Adipocyte (in vitro differentiated cells): ENCODE data around the gene PDE3A.
A peak's percentile ranks its signal among the peaks of the same experiment; 100 is the strongest.

Experiments
- DNase-seq: peaks from one replicate; pipeline ENCODE4 v3.0.0-alpha.2; 2015; ENCODE audit warnings: low read depth
- H3K27me3 ChIP-seq: replicated peaks from 2 replicates; pipeline ENCODE4 v1.7.0; 2013; ENCODE audit warnings: mild to moderate bottlenecking, low read length, moderate library complexity; ENCODE audit not compliant: control insufficient read depth, insufficient read depth
- H3K36me3 ChIP-seq: 2 replicates; pipeline ENCODE4 v1.7.0; 2013; ENCODE audit warnings: low read length, mild to moderate bottlenecking, moderate library complexity; ENCODE audit not compliant: control insufficient read depth, insufficient read depth, severe bottlenecking
- H3K4me1 ChIP-seq: 2 replicates; pipeline ENCODE4 v1.7.0; 2013; ENCODE audit warnings: mild to moderate bottlenecking, low read length, moderate library complexity; ENCODE audit not compliant: control insufficient read depth, insufficient read depth
- H3K4me3 ChIP-seq: 2 replicates; pipeline ENCODE4 v1.7.0; 2013; ENCODE audit warnings: mild to moderate bottlenecking, low read length, moderate library complexity
- H3K9ac ChIP-seq: 2 replicates; pipeline ENCODE4 v1.7.0; 2013; ENCODE audit warnings: mild to moderate bottlenecking, low read length, moderate library complexity
- H3K9me3 ChIP-seq: 2 replicates; pipeline ENCODE4 v1.7.0; 2013; ENCODE audit warnings: mild to moderate bottlenecking, low read length, moderate library complexity; ENCODE audit not compliant: control insufficient read depth

Gene PDE3A

GRCh38 chr12:20459920-20460319 lies 91.6 kb downstream of the PDE3A start:
- no peak overlapping the region for H3K4me3 ChIP-seq
- no peaks in the 10 kb centered on the region for H3K36me3 ChIP-seq
- peaks cover 13% of the 10 kb centered on the region for H3K4me1 ChIP-seq
- H3K27me3 ChIP-seq, result no peaks in the 10 kb centered on the region
- H3K9me3 ChIP-seq, result no peaks in the 10 kb centered on the region
- no peak overlapping the region for H3K9ac ChIP-seq
- no peak for DNase-seq

- Histone ChIP-seq H3K4me3 (no peak overlapping the region), H3K9me3 (no peaks in the 10 kb centered on the region), H3K9ac (no peak overlapping the region), H3K36me3 (no peaks in the 10 kb centered on the region), H3K27me3 (no peaks in the 10 kb centered on the region), H3K4me1 (peaks cover 8% of the 10 kb centered on the region)
- no peak for DNase-seq
Observed at GRCh38 chr12:20460956-20461355, 92.6 kb downstream of the PDE3A start.

GRCh38 chr12:20463913-20464524 lies 95.7 kb downstream of the PDE3A start:
- H3K4me3 ChIP-seq, result no peak overlapping the region
- no peaks in the 10 kb centered on the region for H3K36me3 ChIP-seq
- peaks cover 26% of the 10 kb centered on the region for H3K4me1 ChIP-seq
- H3K27me3 ChIP-seq, result no peaks in the 10 kb centered on the region
- DNase-seq, result peak; percentile 70
- no peaks in the 10 kb centered on the region for H3K9me3 ChIP-seq
- no peak overlapping the region for H3K9ac ChIP-seq

GRCh38 chr12:20469300-20469699 lies 101.0 kb downstream of the PDE3A start:
- H3K9me3 ChIP-seq, result no peaks in the 10 kb centered on the region
- no peak for DNase-seq
- H3K9ac ChIP-seq, result no peak overlapping the region
- peaks cover 51% of the 10 kb centered on the region for H3K4me1 ChIP-seq
- H3K27me3 ChIP-seq, result no peaks in the 10 kb centered on the region
- H3K4me3 ChIP-seq, result peak overlapping the region; percentile 4
- no peaks in the 10 kb centered on the region for H3K36me3 ChIP-seq

- Histone ChIP-seq H3K4me3 (peak overlapping the region; percentile 4), H3K27me3 (no peaks in the 10 kb centered on the region), H3K9ac (no peak overlapping the region), H3K4me1 (peaks cover 51% of the 10 kb centered on the region), H3K36me3 (no peaks in the 10 kb centered on the region), H3K9me3 (no peaks in the 10 kb centered on the region)
- DNase-seq, result no peak
Observed at GRCh38 chr12:20469756-20470155, 101.4 kb downstream of the PDE3A start.

GRCh38 chr12:20472102-20472782 lies 103.9 kb downstream of the PDE3A start:
- Histone ChIP-seq H3K36me3 (no peaks in the 10 kb centered on the region), H3K4me3 (peak overlapping the region; percentile 50), H3K4me1 (peaks cover 37% of the 10 kb centered on the region), H3K27me3 (no peaks in the 10 kb centered on the region), H3K9ac (peak overlapping the region; percentile 41), H3K9me3 (no peaks in the 10 kb centered on the region)
- DNase-seq, result peak; percentile 33

- Histone ChIP-seq H3K9me3 (no peaks in the 10 kb centered on the region), H3K9ac (no peak overlapping the region), H3K4me3 (no peak overlapping the region), H3K27me3 (no peaks in the 10 kb centered on the region), H3K36me3 (no peaks in the 10 kb centered on the region), H3K4me1 (peaks cover 34% of the 10 kb centered on the region)
- no peak for DNase-seq
Observed at GRCh38 chr12:20473133-20473532, 104.8 kb downstream of the PDE3A start.

GRCh38 chr12:20474016-20474415 lies 105.7 kb downstream of the PDE3A start:
- Histone ChIP-seq H3K9me3 (no peaks in the 10 kb centered on the region), H3K36me3 (no peaks in the 10 kb centered on the region), H3K9ac (no peak overlapping the region), H3K4me3 (no peak overlapping the region), H3K4me1 (peaks cover 25% of the 10 kb centered on the region), H3K27me3 (no peaks in the 10 kb centered on the region)
- DNase-seq, result peak; percentile 17

GRCh38 chr12:20474443-20474842 lies 106.1 kb downstream of the PDE3A start:
- Histone ChIP-seq H3K9ac (no peak overlapping the region), H3K4me1 (peaks cover 21% of the 10 kb centered on the region), H3K4me3 (no peak overlapping the region), H3K9me3 (no peaks in the 10 kb centered on the region), H3K36me3 (no peaks in the 10 kb centered on the region), H3K27me3 (no peaks in the 10 kb centered on the region)
- peak; percentile 21 for DNase-seq

GRCh38 chr12:20475542-20475941 lies 107.2 kb downstream of the PDE3A start:
- peak; percentile 29 for DNase-seq
- no peaks in the 10 kb centered on the region for H3K36me3 ChIP-seq
- H3K9ac ChIP-seq, result peak overlapping the region; percentile 5
- no peaks in the 10 kb centered on the region for H3K9me3 ChIP-seq
- H3K27me3 ChIP-seq, result no peaks in the 10 kb centered on the region
- peaks cover 15% of the 10 kb centered on the region for H3K4me1 ChIP-seq
- peak overlapping the region; percentile 44 for H3K4me3 ChIP-seq

- Histone ChIP-seq H3K9ac (no peak overlapping the region), H3K4me1 (peaks cover 15% of the 10 kb centered on the region), H3K36me3 (no peaks in the 10 kb centered on the region), H3K27me3 (no peaks in the 10 kb centered on the region), H3K9me3 (no peaks in the 10 kb centered on the region), H3K4me3 (no peak overlapping the region)
- DNase-seq, result no peak
Observed at GRCh38 chr12:20476551-20476950, 108.2 kb downstream of the PDE3A start.
